ENCODE results near the gene TBC1D9B.

Gene TBC1D9B

DNA sequence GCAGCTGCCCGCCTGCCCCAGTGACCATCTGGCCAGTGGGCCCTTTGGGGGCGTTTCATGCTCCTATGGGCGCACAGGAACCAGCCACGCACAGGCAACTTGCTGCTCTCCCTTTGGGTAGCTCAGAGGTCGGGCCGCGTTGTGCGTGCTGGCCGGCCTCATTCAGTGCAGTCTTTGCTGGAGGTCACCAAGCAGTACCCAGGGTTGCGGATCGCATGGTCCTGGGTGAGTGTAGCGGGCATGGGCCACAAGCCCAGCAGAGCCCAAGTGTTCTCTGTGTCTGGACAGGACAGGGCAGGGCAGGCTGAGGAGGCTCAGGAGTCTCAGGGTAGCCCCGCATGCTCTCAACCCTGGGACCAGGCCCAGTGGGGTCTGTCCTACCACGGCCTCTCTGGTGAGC is 39.2 kb downstream of the TBC1D9B start:
- DNase-seq, result no peak

DNA sequence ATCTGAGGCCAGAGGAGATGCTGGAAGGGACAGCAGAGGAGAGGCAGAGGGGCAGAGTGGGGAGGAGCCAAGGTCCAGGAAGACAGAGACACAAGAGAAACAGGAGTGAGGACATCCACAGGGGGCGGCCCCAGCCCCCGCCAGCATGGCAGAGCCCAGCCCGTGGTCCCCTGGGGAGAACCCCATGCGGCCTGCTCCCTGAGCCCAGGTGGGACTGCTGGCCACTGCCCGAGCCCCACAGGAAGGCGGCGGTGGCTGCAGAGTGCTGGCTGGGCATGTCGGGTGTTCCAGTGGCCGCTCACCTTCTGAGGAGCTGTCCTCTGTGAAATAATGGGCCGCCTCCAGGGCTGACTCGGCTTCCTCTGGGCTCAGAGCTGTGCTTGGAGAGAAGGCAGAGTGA is 40.2 kb downstream of the TBC1D9B start:
- DNase-seq, result no peak

DNA sequence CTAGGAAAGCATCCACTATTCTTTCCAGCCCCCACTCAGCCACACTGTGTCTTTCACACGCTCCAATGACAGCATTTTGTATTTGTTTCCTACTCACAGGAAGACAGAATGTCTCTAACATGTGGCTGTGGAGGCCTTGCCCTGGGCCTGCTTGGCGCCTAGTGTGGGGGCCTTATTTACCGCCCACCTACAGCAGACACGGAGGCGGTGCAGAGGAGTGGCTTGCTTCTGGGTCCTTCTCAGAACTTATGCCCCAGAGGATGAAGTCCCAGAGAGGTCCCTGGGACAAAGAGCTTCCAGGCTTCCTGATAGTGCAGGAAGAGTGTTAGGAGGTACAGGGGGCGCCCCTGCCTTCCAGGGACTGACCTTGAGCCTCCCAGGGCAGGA is 40.6 kb downstream of the TBC1D9B start:
- DNase-seq, result no peak

DNA sequence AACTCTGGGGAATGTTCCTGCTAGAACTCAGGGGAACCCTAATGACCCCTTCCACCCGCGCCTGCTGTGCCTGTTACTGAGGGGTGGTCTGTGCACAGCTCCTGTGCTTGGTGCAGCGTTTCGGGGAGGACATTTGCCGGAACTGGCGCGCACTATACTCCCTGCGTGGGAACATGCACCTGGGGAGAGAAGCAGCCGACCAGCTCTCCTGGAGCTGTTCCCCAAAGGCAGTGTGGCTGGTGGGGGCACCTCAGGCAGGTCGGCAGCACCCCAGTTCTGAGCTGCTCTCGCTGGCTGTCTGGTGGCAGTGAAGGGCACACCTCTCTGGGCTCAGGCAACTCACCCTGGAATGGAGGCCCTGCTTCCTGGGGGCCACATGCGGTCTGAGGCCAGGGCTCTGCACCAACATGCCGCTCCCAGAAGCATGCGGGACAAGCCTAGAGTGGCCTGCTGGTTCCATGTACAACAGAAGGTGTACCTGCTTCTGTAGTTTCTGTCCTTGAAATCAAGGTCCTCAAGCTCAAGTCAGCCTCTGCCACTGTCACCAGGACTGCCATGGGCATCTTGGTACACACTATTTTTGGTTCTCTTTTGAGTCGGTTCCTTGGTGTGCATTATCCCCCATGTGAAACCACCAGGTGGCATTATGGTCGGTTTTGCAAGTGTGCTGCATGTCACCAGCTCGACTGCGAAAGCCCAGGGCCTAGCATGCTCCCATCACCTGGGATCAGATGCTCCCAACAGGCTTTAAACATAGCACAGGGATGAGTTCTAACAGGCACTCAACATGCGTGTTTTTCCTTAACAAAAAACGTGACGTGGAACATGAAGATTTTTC is 41.2 kb downstream of the TBC1D9B start:
- no peak for DNase-seq

- no peak for DNase-seq
Observed at GRCh38 chr5:179865491-179866240, 42.0 kb downstream of the TBC1D9B start.

GRCh38 chr5:179864686-179865085 is 43.0 kb downstream of the TBC1D9B start:
- DNase-seq, result no peak

- no peak for DNase-seq
Observed at GRCh38 chr5:179863449-179864085, 44.1 kb downstream of the TBC1D9B start.

DNA sequence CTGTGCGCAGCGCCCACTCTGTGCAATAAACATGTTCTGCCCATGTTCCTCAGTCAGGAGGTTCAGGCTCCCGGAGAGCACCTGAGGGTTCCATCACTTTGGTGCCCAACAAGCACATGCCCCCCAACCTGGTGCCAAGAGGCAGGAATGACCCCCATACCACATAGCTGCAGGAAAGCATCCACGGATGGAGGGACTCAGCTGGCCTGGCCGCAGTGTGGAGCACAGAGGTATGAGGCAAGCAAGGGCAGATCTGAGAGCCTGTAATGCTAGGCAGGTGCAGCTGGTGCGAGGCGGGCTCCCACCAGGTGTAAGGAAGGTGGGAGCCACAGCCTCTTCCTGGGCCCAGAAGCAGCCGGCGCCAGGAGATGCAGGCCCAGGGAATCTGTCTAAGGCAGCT is 44.8 kb downstream of the TBC1D9B start:
- DNase-seq, result no peak

DNA sequence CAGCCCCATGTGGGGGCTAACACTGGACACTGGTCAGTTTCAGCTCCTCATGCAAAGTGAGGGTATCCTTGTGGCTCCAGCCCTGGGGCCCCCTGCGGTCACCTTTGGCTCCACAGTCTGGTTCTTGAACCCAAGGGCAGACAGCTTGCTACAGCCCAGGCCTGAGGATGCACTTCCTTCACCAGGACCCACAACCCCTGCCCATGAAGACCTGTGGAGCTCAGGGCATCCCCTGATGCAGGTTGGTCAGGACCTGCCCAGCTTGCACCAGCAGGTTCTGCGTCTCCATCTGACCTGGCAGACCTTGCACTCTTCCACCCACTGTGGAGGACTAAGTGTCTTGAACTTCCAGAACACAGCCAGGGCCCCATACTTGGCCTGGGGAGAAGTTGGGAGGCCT is 45.4 kb downstream of the TBC1D9B start:
- no peak for DNase-seq

DNA sequence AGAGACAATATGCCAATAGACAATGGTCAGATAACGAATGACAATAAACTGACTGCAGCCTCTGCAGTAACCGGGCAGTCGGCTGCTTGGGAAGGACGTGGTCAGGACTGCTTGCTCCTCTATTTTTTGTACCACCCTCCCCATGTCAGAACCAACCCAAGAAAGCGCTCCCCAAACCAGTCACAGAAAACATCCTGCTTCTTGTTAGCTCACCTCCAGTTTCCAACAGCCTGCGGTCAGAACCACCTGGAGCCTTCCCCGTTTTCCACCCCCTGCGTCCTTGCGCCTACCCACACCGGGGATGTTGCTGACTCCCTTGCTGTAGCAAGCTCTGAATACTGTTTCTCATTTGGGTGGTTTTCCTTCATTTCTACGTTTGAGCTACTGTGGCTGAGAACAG is 47.4 kb downstream of the TBC1D9B start:
- no peak for DNase-seq

DNA sequence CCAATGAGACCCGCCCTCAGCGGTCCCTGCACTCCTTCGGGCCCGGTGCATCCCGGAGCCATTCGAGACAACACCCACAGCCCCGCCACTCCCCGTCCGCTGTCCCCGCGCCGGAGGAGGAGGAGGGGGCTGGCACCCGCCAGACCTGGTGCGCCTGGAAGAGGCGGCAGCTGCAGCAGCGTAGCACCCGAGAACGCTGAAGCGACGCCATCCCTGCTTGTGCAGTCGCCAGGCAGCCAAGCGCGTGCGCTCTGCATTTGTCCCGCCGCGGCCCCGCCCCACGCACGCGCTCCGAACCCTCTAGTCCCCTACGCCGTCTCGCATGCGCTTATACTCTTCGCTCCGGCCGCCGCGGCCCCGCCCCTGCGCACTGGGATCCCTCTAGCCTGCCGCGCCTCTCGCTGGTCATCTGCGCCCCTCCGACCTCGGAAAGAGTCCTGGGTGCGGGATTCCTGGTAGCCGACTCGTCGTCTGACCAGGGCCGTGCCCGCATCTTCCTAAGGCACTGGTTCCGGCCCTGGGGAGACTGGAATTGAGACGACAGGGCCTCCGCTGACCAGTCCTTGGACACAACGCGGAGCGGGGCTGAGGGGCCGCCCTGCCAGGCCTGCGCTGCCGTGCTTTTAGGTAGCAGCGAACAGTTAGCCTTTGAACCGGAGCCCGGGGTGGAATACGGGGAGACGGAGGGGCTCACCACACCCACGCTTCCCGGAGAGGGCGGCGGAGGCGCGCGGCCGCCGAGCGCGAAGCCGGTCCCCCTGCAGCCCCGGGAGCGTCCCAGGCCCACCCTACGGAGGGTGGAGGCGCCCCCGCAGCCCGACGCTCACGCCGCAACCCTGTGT is 48.9 kb downstream of the TBC1D9B start, which contains the start of gene MRNIP:
TSS of gene MRNIP (minus strand) at position 232 of the 842 bp plus-strand sequence. CDS start at position 211, 21 bp downstream.
- peak; percentile 90 for DNase-seq

GRCh38 chr5:179858241-179858585 is 49.5 kb downstream of the TBC1D9B start:
- no peak for DNase-seq

- no peak for DNase-seq
Observed at GRCh38 chr5:179854356-179854755, 53.3 kb downstream of the TBC1D9B start.

DNA sequence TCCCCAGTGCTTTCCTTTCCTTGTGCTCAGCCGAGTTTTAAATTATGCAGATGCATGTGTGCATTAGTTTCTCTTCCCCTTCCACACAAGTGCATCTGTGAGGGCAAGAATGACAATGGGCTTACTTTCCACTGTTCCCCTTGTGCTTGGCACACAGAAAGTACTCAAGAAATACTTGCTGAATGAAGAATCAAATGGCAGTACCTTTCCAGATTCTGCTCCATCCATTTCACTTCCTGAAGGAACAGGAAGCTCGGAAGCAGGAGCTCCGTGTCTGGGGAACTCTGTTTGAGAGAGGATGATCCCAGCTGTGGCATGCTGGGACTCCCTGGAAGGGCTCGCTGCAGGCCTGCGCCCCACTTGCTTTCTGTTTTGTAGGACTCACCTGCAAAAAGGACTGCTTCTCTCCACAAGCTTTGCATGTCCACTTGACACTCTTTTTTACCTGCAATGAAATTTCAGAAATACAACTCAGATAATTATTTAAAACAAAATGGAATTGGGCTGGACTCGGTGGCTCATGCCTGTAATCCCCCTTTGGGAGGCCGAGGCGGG is 54.6 kb downstream of the TBC1D9B start:
- DNase-seq, result no peak

GRCh38 chr5:179841621-179842020 is 66.1 kb downstream of the TBC1D9B start:
- DNase-seq, result no peak

DNA sequence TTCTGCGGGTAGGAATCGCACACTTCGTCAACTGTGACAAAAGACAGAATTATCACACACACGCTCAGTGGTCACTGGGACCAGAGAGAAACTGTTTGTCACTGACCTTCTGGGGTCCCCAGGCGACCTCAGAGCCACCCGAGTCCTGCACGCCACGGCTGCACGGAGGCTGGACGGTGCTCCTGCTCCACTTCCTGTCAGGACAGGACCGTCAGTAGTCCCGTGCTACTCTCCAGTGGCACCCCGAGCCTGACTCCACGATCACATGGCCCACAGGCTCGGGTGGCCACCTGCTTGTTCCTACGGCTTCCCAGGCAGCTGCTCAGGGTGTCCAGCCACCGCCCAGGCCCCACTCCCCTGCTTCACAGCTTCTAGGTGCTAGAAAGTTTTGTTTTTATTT is 66.9 kb downstream of the TBC1D9B start:
- DNase-seq, result no peak

DNA sequence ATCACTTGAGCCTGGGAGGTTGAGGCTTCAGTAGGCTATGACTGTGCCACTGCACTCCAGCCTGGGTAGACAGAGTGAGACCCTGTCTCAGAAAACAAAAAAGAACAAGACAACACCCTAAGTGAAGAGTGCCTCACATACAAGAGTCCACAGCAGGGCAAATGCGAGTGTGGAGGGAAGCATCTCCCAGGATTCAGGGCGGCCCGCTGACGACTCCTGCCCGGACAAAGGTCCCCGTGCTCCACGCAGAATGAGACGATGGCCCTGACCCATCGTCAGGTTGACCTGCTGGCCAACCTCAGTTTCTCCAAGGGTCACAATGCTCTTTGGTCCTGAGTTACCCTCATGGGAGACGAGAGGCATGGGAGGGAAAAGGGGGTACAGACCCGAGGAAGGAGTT is 67.4 kb downstream of the TBC1D9B start:
- no peak for DNase-seq

- DNase-seq, result no peak
Observed at GRCh38 chr5:179839328-179840256, 68.1 kb downstream of the TBC1D9B start.

- DNase-seq, result no peak
Observed at GRCh38 chr5:179837076-179838011, 70.4 kb downstream of the TBC1D9B start.

All from fibroblast of skin of right quadriceps (primary cell).